Colonic mucosa (tissue), 4 donors: ENCODE measurements around the gene SLC12A9. TPM values are rescaled to one million over a fixed set of nuclear protein-coding genes. Genes with fewer than 3 reads are reported as not detected.

Experiments used
- DNase-seq: peaks from one replicate; pipeline ENCODE4 v3.0.0-alpha.2; 2020
- H3K27ac ChIP-seq: fragments of 200-600 bp; one replicate; pipeline ENCODE4 v1.8.0; 2021
- H3K27me3 ChIP-seq: fragments of 200-600 bp; one replicate; pipeline ENCODE4 v1.8.0; 2021
- H3K36me3 ChIP-seq: fragments of 200-600 bp; one replicate; pipeline ENCODE4 v1.8.0; 2021
- H3K4me1 ChIP-seq: fragments of 200-600 bp; one replicate; pipeline ENCODE4 v1.8.0; 2021; ENCODE audit warnings: mild to moderate bottlenecking
- H3K4me3 ChIP-seq: fragments of 200-600 bp; one replicate; pipeline ENCODE4 v1.8.0; 2021
- H3K9ac ChIP-seq, 2 donors: one replicate each; pipeline ENCODE4 v1.7.0; 2013; ENCODE audit warnings: control low read depth in 2 of 2, low read depth in 2 of 2, low read length in 2 of 2
- H3K9me3 ChIP-seq: fragments of 200-600 bp; one replicate; pipeline ENCODE4 v1.8.0; 2021
- intact Hi-C: fragments of 100-400 bp; cut with DNase I; formaldehyde crosslinking; loops from one replicate; pipeline ENCODE4 v1.14.1; 2022
- total RNA-seq, 2 donors: library from RNA; stranded (reverse); fragmentation: NEBNext Ultra II Directional in 1 of 2; extraction: Animal tissue kit (Norgen Biotek cat#: 25700) in 1 of 2; gene quantifications; one replicate each; pipeline ENCODE4 v1.2.1, GENCODE V29; 2021
- TF ChIP-seq, protein P1 (sequence below): fragments of 200-600 bp; IDR thresholded peaks from one replicate; pipeline ENCODE4 v1.8.0; 2022; ENCODE audit warnings: antibody characterized with exemption, mild to moderate bottlenecking
- donor health status: healthy.
- donor health status: DM: no; HTN: no; CAD: no.
- donor health status: DM: no; HTN: no; CAD: no.

The SLC12A9 gene
- total RNA-seq, 2 donors from 2014 or later = 24.1 to 35.9 TPM

DNA sequence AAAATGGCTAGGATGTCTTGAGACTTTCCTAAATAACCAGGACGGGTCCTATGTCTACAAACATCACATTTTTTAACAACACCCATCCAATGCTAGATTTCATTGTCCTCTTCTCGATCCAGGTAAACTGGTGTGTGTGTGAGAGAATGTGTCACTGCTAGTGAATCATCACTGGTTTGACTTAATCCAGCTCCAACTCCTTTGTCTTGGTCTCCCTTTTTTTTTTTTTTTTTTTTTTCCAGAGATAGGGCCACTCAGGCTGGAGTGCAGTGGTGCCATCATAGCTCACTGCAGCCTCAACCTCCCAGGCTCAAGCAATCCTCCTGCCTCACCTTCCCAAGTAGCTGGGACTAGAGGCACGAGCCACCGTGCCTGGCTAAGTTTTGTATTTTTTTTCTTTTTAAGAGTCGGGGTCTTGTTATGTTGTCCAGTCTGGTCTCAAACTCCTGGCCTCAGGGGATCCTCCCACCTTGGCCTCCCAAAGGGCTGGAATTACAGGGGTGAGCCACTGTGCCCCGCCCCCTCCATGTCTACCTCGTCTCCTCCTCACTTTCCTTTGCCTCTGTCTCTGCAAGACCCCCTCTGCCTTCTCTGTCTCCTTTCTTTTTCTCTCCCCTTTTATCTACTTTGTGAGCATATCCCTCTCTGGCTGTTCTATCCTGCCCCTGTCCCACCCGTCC is 39.2 kb downstream of the SLC12A9 start:
- Histone ChIP-seq H3K36me3 (peaks cover 6% of the 10 kb centered on the region), H3K9ac (no peak overlapping the region), H3K4me1 (peaks cover 36% of the 10 kb centered on the region), H3K4me3 (no peak overlapping the region), H3K9me3 (no peaks in the 10 kb centered on the region), H3K27ac (no peak overlapping the region), H3K27me3 (peaks cover 21% of the 10 kb centered on the region)
- TF ChIP-seq, protein P1, sequence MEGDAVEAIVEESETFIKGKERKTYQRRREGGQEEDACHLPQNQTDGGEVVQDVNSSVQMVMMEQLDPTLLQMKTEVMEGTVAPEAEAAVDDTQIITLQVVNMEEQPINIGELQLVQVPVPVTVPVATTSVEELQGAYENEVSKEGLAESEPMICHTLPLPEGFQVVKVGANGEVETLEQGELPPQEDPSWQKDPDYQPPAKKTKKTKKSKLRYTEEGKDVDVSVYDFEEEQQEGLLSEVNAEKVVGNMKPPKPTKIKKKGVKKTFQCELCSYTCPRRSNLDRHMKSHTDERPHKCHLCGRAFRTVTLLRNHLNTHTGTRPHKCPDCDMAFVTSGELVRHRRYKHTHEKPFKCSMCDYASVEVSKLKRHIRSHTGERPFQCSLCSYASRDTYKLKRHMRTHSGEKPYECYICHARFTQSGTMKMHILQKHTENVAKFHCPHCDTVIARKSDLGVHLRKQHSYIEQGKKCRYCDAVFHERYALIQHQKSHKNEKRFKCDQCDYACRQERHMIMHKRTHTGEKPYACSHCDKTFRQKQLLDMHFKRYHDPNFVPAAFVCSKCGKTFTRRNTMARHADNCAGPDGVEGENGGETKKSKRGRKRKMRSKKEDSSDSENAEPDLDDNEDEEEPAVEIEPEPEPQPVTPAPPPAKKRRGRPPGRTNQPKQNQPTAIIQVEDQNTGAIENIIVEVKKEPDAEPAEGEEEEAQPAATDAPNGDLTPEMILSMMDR = no peak
- DNase-seq = no peak
- intact Hi-C loops = loop anchor here (5.0 kb wide), 1 partner anchor 171 kb away; no protein-coding TSS in a partner anchor

DNA sequence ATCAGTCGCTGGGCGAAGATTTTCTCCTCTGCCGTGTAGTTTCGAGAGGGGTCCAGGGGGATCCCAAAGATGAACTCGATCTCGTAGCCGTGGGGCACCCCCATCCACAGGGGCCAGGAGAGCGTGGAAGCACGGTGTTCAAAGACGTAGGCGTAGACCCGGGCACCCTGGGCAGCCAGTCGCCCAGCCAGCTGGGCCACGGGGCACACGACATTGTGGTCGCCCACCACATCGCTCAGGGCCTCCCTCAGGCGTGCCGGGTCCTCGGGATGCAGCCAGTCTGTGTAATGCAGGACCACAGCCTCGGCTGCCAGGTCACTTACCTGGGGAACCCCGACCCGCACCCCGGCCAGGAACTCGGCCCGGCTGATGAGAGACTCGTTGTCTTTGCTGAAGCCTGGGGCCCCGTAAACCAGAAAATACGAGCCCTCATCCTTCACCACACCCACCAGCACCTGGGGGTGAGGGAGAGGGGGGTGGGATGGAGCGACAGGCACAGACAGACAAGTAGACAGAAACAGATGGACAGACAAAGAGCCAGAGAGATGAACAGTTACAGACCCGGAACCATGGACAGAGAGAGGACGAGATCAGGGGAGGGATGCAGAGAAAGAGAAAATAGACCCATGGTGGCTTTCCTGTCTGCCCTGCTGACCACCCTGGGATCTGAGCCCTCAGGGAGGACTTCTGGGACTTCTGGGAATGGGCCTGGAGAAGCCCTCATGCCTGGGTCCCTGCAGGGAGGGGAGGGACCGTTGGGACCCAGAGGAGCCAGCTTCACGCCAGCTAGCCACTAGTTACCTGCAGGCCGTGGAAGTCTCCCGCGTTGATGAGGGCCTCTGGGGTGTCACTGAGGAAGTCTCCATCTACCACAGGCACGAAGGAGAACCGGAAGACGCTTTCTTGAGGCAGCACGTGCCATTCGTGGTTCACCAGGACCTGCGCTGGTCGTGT is 40.1 kb downstream of the SLC12A9 start:
- intact Hi-C loops = loop anchor here (5.0 kb wide), 1 partner anchor 170 kb away; no protein-coding TSS in a partner anchor

DNA sequence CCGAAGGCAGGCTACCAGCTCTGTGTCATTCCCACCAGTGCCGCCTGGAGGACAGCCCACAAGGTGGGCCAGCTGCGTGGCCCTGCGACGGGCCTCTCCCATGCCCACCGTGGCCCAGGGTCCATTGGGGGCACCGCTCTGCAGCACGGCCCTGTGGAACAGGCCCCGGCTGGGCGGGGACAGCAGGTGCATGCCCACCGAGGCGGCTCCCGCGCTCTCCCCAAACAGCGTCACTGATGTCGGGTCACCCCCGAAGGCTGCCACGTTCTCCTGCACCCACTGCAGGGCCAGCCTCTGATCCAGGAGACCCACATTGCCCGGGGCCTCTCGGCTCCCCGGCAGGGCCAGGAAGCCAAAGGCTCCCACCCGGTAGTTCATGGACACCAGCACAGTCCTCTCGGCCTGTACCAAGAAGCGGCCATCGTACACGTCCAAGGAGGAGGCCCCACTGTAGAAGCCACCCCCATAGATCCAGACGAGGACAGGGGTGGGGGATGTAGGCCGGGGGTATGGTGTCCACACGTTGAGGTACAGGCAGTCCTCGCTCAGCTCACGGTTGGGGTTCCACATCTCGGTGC is 40.9 kb downstream of the SLC12A9 start:
- no peaks in the 10 kb centered on the region for H3K9me3 ChIP-seq
- H3K27ac ChIP-seq = no peak overlapping the region
- peaks cover 29% of the 10 kb centered on the region for H3K4me1 ChIP-seq
- H3K36me3 ChIP-seq = no peaks in the 10 kb centered on the region
- no peak for DNase-seq
- intact Hi-C loops = loop anchor here (5.0 kb wide), 1 partner anchor 169 kb away; no protein-coding TSS in a partner anchor
- H3K27me3 ChIP-seq = peaks cover 21% of the 10 kb centered on the region
- TF ChIP-seq, protein P1 = no peak
- H3K4me3 ChIP-seq = no peak overlapping the region
- no peak overlapping the region for H3K9ac ChIP-seq

More for the DNA sequence above, 40.1 kb downstream of the SLC12A9 start:
- Histone ChIP-seq H3K36me3 (no peaks in the 10 kb centered on the region), H3K27me3 (peaks cover 21% of the 10 kb centered on the region), H3K9me3 (no peaks in the 10 kb centered on the region), H3K4me1 (peaks cover 32% of the 10 kb centered on the region), H3K27ac (no peak overlapping the region), H3K9ac (no peak overlapping the region), H3K4me3 (no peak overlapping the region)
- no peak for DNase-seq
- TF ChIP-seq, protein P1 = no peak

DNA sequence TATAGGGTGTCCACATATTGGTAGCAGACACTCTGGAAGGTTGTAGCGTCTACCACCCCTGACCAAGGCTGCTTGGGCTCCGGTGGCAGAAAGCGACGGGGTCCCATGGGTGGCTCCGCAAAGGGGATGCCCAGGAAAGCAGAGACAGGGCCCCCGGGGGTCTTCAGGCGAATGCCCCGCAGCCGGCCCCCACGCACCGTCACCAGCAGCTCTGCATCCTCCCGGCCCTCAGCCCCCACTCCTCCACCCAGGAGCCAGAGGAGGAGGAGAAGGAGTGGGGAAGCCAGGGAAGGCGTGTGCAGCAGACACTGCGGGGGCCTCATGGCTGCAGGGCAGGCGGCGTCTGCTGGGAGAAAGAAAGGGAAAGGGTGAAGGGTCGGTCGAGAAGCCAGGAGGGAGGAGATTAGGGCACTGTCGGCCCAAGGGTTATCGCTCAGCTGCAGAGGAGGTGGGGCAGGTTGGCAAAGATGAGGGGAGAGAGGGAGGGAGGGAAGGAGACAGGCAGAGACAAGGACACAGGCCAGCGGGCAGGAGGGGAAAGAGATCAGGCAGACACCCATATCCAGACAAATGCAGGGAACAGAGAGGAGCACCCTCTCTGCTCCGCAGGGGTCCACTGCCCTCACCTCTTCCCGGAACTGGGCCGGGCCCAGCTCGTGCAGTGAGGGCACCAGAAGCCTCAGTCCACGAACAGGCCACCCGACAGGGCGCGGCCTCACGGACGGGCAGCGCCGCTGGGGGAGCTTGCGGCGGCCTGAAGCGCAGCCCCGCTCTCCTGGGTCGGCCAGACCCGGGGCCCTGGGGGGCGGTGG is 41.6 kb downstream of the SLC12A9 start:
- H3K9me3 ChIP-seq = no peaks in the 10 kb centered on the region
- TF ChIP-seq, protein P1 = no peak
- H3K4me3 ChIP-seq = peak overlapping the region; percentile 44
- intact Hi-C loops = loop anchor here (5.0 kb wide), 1 partner anchor 168 kb away; no protein-coding TSS in a partner anchor
- H3K27me3 ChIP-seq = peaks cover 21% of the 10 kb centered on the region
- H3K9ac ChIP-seq = peak overlapping the region in 1 of 2 donors; percentile 47
- no peaks in the 10 kb centered on the region for H3K36me3 ChIP-seq
- H3K27ac ChIP-seq = no peak overlapping the region
- no peak for DNase-seq
- peaks cover 23% of the 10 kb centered on the region for H3K4me1 ChIP-seq
